Right atrium auricular region (tissue), 2 donors: Measurements from ENCODE around the gene SMARCA1. TPM values are rescaled to one million over a fixed set of nuclear protein-coding genes. Genes with fewer than 3 reads are reported as not detected.

Source experiments
- DNase-seq: peaks from one replicate; pipeline ENCODE4 v3.0.0-alpha.2; 2019; ENCODE audit warnings: low spot score
- H3K27ac ChIP-seq, 2 donors: fragments of 200-600 bp; sonication (generic); 1 replicate in 1 of 2; 2 replicates in 1 of 2; pipeline ENCODE4 v1.5.1; 2016 to 2019
- H3K27me3 ChIP-seq, 2 donors: fragments of 200-600 bp; sonication (generic); one replicate each; pipeline versions ENCODE4 v1.5.1 to v1.6.0; 2017 to 2019
- H3K36me3 ChIP-seq: fragments of 200-600 bp; sonication (generic); one replicate; pipeline ENCODE4 v1.5.1; 2016
- H3K4me1 ChIP-seq, 2 donors: fragments of 200-600 bp; sonication (generic); one replicate each; pipeline versions ENCODE4 v1.5.1 to v1.6.0; 2017 to 2019
- H3K4me3 ChIP-seq, 2 donors: fragments of 200-600 bp; sonication (generic); 1 replicate in 1 of 2; 2 replicates in 1 of 2; pipeline ENCODE4 v1.5.1; 2017 to 2019; ENCODE audit warnings: mild to moderate bottlenecking in 1 of 2, moderate library complexity in 1 of 2
- H3K9me3 ChIP-seq, 2 donors: fragments of 200-600 bp; sonication (generic); one replicate each; pipeline ENCODE4 v1.5.1; 2019
- total RNA-seq, 2 donors: library from RNA; depleted of rRNA; stranded (reverse); fragments of >200 nt; gene quantifications; one replicate each; pipeline ENCODE4 v1.1.0, GENCODE V29; 2016
- TF ChIP-seq, protein P1 (sequence below), 2 donors: fragments of 200-600 bp; sonication (generic); IDR thresholded peaks; one replicate each; pipeline ENCODE4 v1.5.1; 2019; ENCODE audit warnings: antibody characterized with exemption in 2 of 2

Gene SMARCA1
- total RNA-seq, 2 donors from 2014 or later = 24.1 to 35.2 TPM

GRCh38 chrX:129449148-129449547 is 74.1 kb downstream of the SMARCA1 start:
- DNase-seq = no peak
- no peak overlapping the region for H3K4me3 ChIP-seq
- no peaks in the 10 kb centered on the region for H3K9me3 ChIP-seq
- no peak overlapping the region for H3K27ac ChIP-seq
- no peaks in the 10 kb centered on the region for H3K27me3 ChIP-seq
- H3K4me1 ChIP-seq = no peaks in the 10 kb centered on the region
- TF ChIP-seq, protein P1, sequence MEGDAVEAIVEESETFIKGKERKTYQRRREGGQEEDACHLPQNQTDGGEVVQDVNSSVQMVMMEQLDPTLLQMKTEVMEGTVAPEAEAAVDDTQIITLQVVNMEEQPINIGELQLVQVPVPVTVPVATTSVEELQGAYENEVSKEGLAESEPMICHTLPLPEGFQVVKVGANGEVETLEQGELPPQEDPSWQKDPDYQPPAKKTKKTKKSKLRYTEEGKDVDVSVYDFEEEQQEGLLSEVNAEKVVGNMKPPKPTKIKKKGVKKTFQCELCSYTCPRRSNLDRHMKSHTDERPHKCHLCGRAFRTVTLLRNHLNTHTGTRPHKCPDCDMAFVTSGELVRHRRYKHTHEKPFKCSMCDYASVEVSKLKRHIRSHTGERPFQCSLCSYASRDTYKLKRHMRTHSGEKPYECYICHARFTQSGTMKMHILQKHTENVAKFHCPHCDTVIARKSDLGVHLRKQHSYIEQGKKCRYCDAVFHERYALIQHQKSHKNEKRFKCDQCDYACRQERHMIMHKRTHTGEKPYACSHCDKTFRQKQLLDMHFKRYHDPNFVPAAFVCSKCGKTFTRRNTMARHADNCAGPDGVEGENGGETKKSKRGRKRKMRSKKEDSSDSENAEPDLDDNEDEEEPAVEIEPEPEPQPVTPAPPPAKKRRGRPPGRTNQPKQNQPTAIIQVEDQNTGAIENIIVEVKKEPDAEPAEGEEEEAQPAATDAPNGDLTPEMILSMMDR (IDR thresholded peaks at IDR 0.05) = no peak
- no peaks in the 10 kb centered on the region for H3K36me3 ChIP-seq

DNA sequence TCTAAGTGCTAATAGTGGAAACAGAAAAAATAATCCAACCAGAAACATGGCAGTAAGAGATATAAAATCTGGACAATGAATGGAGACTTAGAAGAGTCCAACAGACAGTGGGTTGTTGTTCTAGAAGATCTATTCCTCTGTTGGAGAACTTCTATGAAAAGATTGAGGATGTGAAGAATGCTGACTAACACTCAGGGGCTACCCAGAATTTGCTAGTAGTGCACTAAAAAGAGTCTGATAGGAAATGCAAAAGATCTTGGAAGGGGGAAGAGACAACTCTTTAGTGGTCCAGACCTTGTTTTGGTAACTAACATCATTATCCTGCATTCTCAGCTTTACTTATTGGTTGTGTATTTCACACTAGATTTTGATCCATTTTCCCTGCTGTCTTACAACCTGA is 77.9 kb downstream of the SMARCA1 start:
- H3K27ac ChIP-seq = no peak overlapping the region
- no peaks in the 10 kb centered on the region for H3K36me3 ChIP-seq
- H3K9me3 ChIP-seq = no peaks in the 10 kb centered on the region
- TF ChIP-seq, protein P1 (IDR thresholded peaks at IDR 0.05) = no peak
- H3K4me3 ChIP-seq = no peak overlapping the region
- H3K27me3 ChIP-seq = no peaks in the 10 kb centered on the region
- no peaks in the 10 kb centered on the region for H3K4me1 ChIP-seq
- DNase-seq = no peak

DNA sequence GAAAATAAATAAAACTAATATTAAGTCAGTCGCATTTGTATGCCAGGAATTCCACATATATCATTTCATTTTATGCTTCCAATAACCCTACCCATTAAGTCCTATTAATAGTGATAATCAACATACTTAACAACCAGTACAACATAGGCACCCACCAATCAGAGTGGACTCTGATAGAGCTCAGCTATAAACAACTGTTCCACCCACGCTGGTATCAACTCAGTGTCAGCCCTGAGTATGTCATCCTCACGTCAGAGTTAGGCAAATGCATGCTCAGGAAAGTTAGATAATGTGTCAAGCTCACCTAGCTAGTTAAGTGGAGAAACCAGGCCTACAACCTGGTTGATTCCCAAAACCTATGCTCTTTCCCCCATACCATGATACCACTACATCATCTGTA is 89.3 kb downstream of the SMARCA1 start:
- Histone ChIP-seq H3K27ac (no peak overlapping the region), H3K4me1 (no peaks in the 10 kb centered on the region), H3K4me3 (no peak overlapping the region), H3K27me3 (no peaks in the 10 kb centered on the region), H3K9me3 (no peaks in the 10 kb centered on the region), H3K36me3 (no peaks in the 10 kb centered on the region)
- TF ChIP-seq, protein P1 (IDR thresholded peaks at IDR 0.05) = no peak
- no peak for DNase-seq

- DNase-seq = no peak
- Histone ChIP-seq H3K27me3 (no peaks in the 10 kb centered on the region), H3K36me3 (no peaks in the 10 kb centered on the region), H3K9me3 (no peaks in the 10 kb centered on the region), H3K27ac (no peak overlapping the region), H3K4me3 (no peak overlapping the region), H3K4me1 (no peaks in the 10 kb centered on the region)
- TF ChIP-seq, protein P1 (IDR thresholded peaks at IDR 0.05) = no peak
Observed at GRCh38 chrX:129433461-129433860, 89.8 kb downstream of the SMARCA1 start.

DNA sequence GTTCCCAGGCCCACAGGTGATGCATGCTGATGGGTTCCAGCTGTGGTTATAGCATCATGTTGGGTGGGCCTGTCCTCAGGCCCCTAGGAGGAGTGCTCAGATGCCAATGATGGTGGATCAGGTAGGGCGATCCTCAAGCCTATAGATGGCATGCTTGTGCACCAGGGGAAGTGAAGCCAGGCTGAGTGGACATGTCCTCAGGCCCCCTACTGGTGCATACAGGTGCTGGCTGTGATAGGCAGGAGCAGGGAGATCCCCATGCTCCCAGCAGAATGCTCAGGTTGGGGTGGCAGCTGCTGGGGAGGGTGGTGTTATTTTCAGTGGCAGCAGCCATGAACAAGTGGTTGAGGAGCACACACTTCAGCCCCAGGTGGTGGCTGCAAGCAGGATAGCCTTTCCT is 96.0 kb downstream of the SMARCA1 start:
- TF ChIP-seq, protein P1 (IDR thresholded peaks at IDR 0.05) = no peak
- Histone ChIP-seq H3K9me3 (no peaks in the 10 kb centered on the region), H3K4me3 (no peak overlapping the region), H3K4me1 (no peaks in the 10 kb centered on the region), H3K27me3 (no peaks in the 10 kb centered on the region), H3K27ac (no peak overlapping the region), H3K36me3 (no peaks in the 10 kb centered on the region)
- no peak for DNase-seq

GRCh38 chrX:129423191-129423590 is 100.1 kb downstream of the SMARCA1 start:
- H3K9me3 ChIP-seq = no peaks in the 10 kb centered on the region
- no peak overlapping the region for H3K27ac ChIP-seq
- TF ChIP-seq, protein P1 (IDR thresholded peaks at IDR 0.05) = no peak
- H3K27me3 ChIP-seq = no peaks in the 10 kb centered on the region
- no peaks in the 10 kb centered on the region for H3K36me3 ChIP-seq
- DNase-seq = no peak
- no peak overlapping the region for H3K4me3 ChIP-seq
- no peaks in the 10 kb centered on the region for H3K4me1 ChIP-seq
